ENCODE data around the gene IFT52. TPM values are rescaled to one million over a fixed set of nuclear protein-coding genes. Genes with fewer than 3 reads are reported as not detected.

The IFT52 gene
- total RNA-seq, 8 experiments from 2014 or later = 14.6 to 67.5 (median 56.7) TPM

GRCh38 chr20:43558412-43559146 lies 32.2 kb upstream of the IFT52 start, which contains the start of gene SGK2:
SGK2 (plus strand) TSS chr20:43559027; CDS start chr20:43566496, 7,469 bp downstream.
- no peak within 1 kb of the TSS for H3K27ac ChIP-seq
- WGBS, 10 experiments = 39 to 100% (median 50%) methylated on average over 1 to 9 of the region's 12 CpGs; no CpG with 5 or more reads in 3 of the 10 experiments

GRCh38 chr20:43559147-43559987 lies 31.4 kb upstream of the IFT52 start:
- WGBS, 10 experiments = 17 to 99% (median 80%) methylated on average over 3 to 8 of the region's 8 CpGs
- in situ Hi-C loops (cut with MboI; ENCODE audit: low pct_unique_long_range_greater_than_20kb in 2 of 9, low sequenced_read_pairs in 9 of 9, unreplicated experiment in 9 of 9) = no loop called here
- Histone ChIP-seq H3K4me3 (no peak overlapping the region), H3K27ac (no peak overlapping the region), H3K4me1 (replicated peaks in 1 of 2) (peaks cover 0 to 6% of the 10 kb centered on the region in 2 donors)
- ATAC-seq (replicated peaks in 6 of 8) = no peak

More at GRCh38 chr20:43558412-43559146, 32.2 kb upstream of the IFT52 start, which contains the start of gene SGK2:
- peak in 5 of 8 experiments; percentile 70 to 93 (median 82) for ATAC-seq (replicated peaks in 6 of 8)
- no peak within 1 kb of the TSS for H3K4me3 ChIP-seq
- H3K4me1 ChIP-seq (replicated peaks in 1 of 2) = peaks cover 0 to 6% of the 10 kb centered on the region in 2 donors
- in situ Hi-C loops (cut with MboI; ENCODE audit: low pct_unique_long_range_greater_than_20kb in 2 of 9, low sequenced_read_pairs in 9 of 9, unreplicated experiment in 9 of 9) = no loop called here

GRCh38 chr20:43560974-43561373 lies 29.8 kb upstream of the IFT52 start:
- in situ Hi-C loops (cut with MboI; ENCODE audit: low pct_unique_long_range_greater_than_20kb in 2 of 9, low sequenced_read_pairs in 9 of 9, unreplicated experiment in 9 of 9) = no loop called here
- Histone ChIP-seq H3K4me3 (no peak overlapping the region), H3K27ac (no peak overlapping the region), H3K4me1 (replicated peaks in 1 of 2) (peaks cover 0 to 6% of the 10 kb centered on the region in 2 donors)
- no peak for ATAC-seq (replicated peaks in 6 of 8)
- WGBS, 10 experiments = 40 to 100% (median 85%) methylated on average over 1 to 3 of the region's 3 CpGs; no CpG with 5 or more reads in 2 of the 10 experiments

- H3K27ac ChIP-seq = no peak overlapping the region
- no peak for ATAC-seq (replicated peaks in 6 of 8)
- H3K4me1 ChIP-seq (replicated peaks in 1 of 2) = peaks cover 0 to 2% of the 10 kb centered on the region in 2 donors
- in situ Hi-C loops (cut with MboI; ENCODE audit: low pct_unique_long_range_greater_than_20kb in 2 of 9, low sequenced_read_pairs in 9 of 9, unreplicated experiment in 9 of 9) = no loop called here
- 0 to 100% (median 85%) methylated on average over 1 to 3 of the region's 3 CpGs for WGBS, 10 experiments
- H3K4me3 ChIP-seq = no peak overlapping the region
These were observed 27.3 kb upstream of the IFT52 start for GRCh38 chr20:43563429-43563828.

- Histone ChIP-seq H3K4me1 (replicated peaks in 1 of 2) (no peaks in the 10 kb centered on the region), H3K4me3 (no peak overlapping the region), H3K27ac (no peak overlapping the region)
- ATAC-seq (replicated peaks in 6 of 8) = no peak
- in situ Hi-C loops (cut with MboI; ENCODE audit: low pct_unique_long_range_greater_than_20kb in 2 of 9, low sequenced_read_pairs in 9 of 9, unreplicated experiment in 9 of 9) = no loop called here
- WGBS, 10 experiments = 50 to 100% (median 82%) methylated on average over 1 to 3 of the region's 7 CpGs; no CpG with 5 or more reads in 4 of the 10 experiments
These were observed 26.7 kb upstream of the IFT52 start for GRCh38 chr20:43563991-43564390.

GRCh38 chr20:43564455-43564854 lies 26.3 kb upstream of the IFT52 start:
- no peak for ATAC-seq (replicated peaks in 6 of 8)
- in situ Hi-C loops (cut with MboI; ENCODE audit: low pct_unique_long_range_greater_than_20kb in 2 of 9, low sequenced_read_pairs in 9 of 9, unreplicated experiment in 9 of 9) = no loop called here
- 40 to 100% (median 80%) methylated on average over 1 to 7 of the region's 8 CpGs; no CpG with 5 or more reads in 5 of the 10 experiments for WGBS, 10 experiments

GRCh38 chr20:43564993-43565757 lies 25.6 kb upstream of the IFT52 start:
- Histone ChIP-seq H3K27ac (no peak overlapping the region), H3K4me3 (no peak overlapping the region), H3K4me1 (replicated peaks in 1 of 2) (no peaks in the 10 kb centered on the region)
- peak in 1 of 8 experiments; percentile 23 for ATAC-seq (replicated peaks in 6 of 8)
- in situ Hi-C loops (cut with MboI; ENCODE audit: low pct_unique_long_range_greater_than_20kb in 2 of 9, low sequenced_read_pairs in 9 of 9, unreplicated experiment in 9 of 9) = no loop called here
- WGBS, 10 experiments = 0 to 100% (median 60%) methylated on average over 2 to 3 of the region's 18 CpGs; no CpG with 5 or more reads in 7 of the 10 experiments

More at GRCh38 chr20:43564455-43564854, 26.3 kb upstream of the IFT52 start:
- no peaks in the 10 kb centered on the region for H3K4me1 ChIP-seq (replicated peaks in 1 of 2)
- H3K27ac ChIP-seq = no peak overlapping the region
- H3K4me3 ChIP-seq = no peak overlapping the region

GRCh38 chr20:43565758-43566104 lies 25.0 kb upstream of the IFT52 start:
- Histone ChIP-seq H3K4me1 (replicated peaks in 1 of 2) (no peaks in the 10 kb centered on the region), H3K27ac (no peak overlapping the region), H3K4me3 (no peak overlapping the region)
- 0 to 100% (median 83%) methylated on average over 1 to 4 of the region's 4 CpGs; no CpG with 5 or more reads in 7 of the 10 experiments for WGBS, 10 experiments
- in situ Hi-C loops (cut with MboI; ENCODE audit: low pct_unique_long_range_greater_than_20kb in 2 of 9, low sequenced_read_pairs in 9 of 9, unreplicated experiment in 9 of 9) = no loop called here
- no peak for ATAC-seq (replicated peaks in 6 of 8)

GRCh38 chr20:43567477-43567876 lies 23.3 kb upstream of the IFT52 start:
- 20 to 97% (median 73%) methylated on average over 1 to 7 of the region's 9 CpGs; no CpG with 5 or more reads in 2 of the 10 experiments for WGBS, 10 experiments
- no peak for ATAC-seq (replicated peaks in 6 of 8)
- H3K27ac ChIP-seq = no peak overlapping the region

GRCh38 chr20:43568706-43569105 lies 22.0 kb upstream of the IFT52 start:
- in situ Hi-C loops (cut with MboI; ENCODE audit: low pct_unique_long_range_greater_than_20kb in 2 of 9, low sequenced_read_pairs in 9 of 9, unreplicated experiment in 9 of 9) = no loop called here
- no peaks in the 10 kb centered on the region for H3K4me1 ChIP-seq (replicated peaks in 1 of 2)
- ATAC-seq (replicated peaks in 6 of 8) = peak in 1 of 8 experiments; percentile 53
- H3K27ac ChIP-seq = no peak overlapping the region
- H3K4me3 ChIP-seq = no peak overlapping the region
- 39 to 94% (median 83%) methylated on average over 2 to 4 of the region's 4 CpGs; no CpG with 5 or more reads in 4 of the 10 experiments for WGBS, 10 experiments

More at GRCh38 chr20:43567477-43567876, 23.3 kb upstream of the IFT52 start:
- H3K4me3 ChIP-seq = no peak overlapping the region
- in situ Hi-C loops (cut with MboI; ENCODE audit: low pct_unique_long_range_greater_than_20kb in 2 of 9, low sequenced_read_pairs in 9 of 9, unreplicated experiment in 9 of 9) = no loop called here
- no peaks in the 10 kb centered on the region for H3K4me1 ChIP-seq (replicated peaks in 1 of 2)

GRCh38 chr20:43569282-43569681 lies 21.5 kb upstream of the IFT52 start:
- 40 to 49% methylated on average over 2 to 5 of the region's 10 CpGs; no CpG with 5 or more reads in 8 of the 10 experiments for WGBS, 10 experiments
- Histone ChIP-seq H3K27ac (no peak overlapping the region), H3K4me1 (replicated peaks in 1 of 2) (no peaks in the 10 kb centered on the region), H3K4me3 (no peak overlapping the region)
- in situ Hi-C loops (cut with MboI; ENCODE audit: low pct_unique_long_range_greater_than_20kb in 2 of 9, low sequenced_read_pairs in 9 of 9, unreplicated experiment in 9 of 9) = no loop called here
- no peak for ATAC-seq (replicated peaks in 6 of 8)

- WGBS, 10 experiments = 78 to 85% (median 80%) methylated on average over 2 to 5 of the region's 10 CpGs; no CpG with 5 or more reads in 6 of the 10 experiments
- no peak overlapping the region for H3K4me3 ChIP-seq
- H3K4me1 ChIP-seq (replicated peaks in 1 of 2) = no peaks in the 10 kb centered on the region
These were observed 20.2 kb upstream of the IFT52 start for GRCh38 chr20:43570496-43570895.

More at GRCh38 chr20:43570496-43570895, 20.2 kb upstream of the IFT52 start:
- no peak overlapping the region for H3K27ac ChIP-seq
- in situ Hi-C loops (cut with MboI; ENCODE audit: low pct_unique_long_range_greater_than_20kb in 2 of 9, low sequenced_read_pairs in 9 of 9, unreplicated experiment in 9 of 9) = no loop called here
- no peak for ATAC-seq (replicated peaks in 6 of 8)
